ENCODE data around the gene GRIN3B.

GRIN3B gene

GRCh38 chr19:1046117-1046626 is 46.0 kb downstream of the GRIN3B start:
- no peak for DNase-seq

GRCh38 chr19:1046836-1047695 is 46.8 kb downstream of the GRIN3B start:
- DNase-seq: no peak

- DNase-seq: no peak
These were observed 47.5 kb downstream of the GRIN3B start for GRCh38 chr19:1047696-1048147.

GRCh38 chr19:1049106-1049505 is 48.9 kb downstream of the GRIN3B start:
- no peak for DNase-seq

- no peak for DNase-seq
These were observed 49.6 kb downstream of the GRIN3B start for GRCh38 chr19:1049800-1050199.

DNA sequence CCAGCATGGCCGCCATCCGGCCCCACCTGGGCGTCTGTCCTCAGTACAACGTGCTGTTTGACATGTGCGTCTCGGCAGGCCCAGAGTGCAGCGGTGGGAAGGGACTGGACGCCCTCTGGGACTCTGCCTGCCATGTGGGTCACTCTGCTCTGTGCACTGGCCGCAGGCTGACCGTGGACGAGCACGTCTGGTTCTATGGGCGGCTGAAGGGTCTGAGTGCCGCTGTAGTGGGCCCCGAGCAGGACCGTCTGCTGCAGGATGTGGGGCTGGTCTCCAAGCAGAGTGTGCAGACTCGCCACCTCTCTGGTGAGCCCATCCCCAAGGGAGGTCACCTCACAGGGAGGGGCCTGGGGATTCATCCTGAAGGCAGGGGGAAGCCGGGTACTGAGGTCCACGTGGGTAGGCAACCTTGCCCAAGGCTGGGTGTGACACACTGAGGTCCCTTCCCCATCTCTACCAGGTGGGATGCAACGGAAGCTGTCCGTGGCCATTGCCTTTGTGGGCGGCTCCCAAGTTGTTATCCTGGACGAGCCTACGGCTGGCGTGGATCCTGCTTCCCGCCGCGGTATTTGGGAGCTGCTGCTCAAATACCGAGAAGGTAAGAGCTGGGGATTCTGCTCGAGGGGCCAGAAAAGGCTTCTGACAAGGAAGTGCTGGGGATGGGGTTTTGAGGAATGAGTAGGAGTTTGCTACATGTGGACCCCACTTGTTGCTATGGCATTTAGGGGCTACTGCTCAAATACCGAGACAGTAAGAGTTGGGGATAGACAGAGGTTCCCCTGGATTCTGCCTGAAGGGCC is 51.0 kb downstream of the GRIN3B start:
- DNase-seq: no peak

- no peak for DNase-seq
These were observed 51.6 kb downstream of the GRIN3B start for GRCh38 chr19:1051791-1052190.

DNA sequence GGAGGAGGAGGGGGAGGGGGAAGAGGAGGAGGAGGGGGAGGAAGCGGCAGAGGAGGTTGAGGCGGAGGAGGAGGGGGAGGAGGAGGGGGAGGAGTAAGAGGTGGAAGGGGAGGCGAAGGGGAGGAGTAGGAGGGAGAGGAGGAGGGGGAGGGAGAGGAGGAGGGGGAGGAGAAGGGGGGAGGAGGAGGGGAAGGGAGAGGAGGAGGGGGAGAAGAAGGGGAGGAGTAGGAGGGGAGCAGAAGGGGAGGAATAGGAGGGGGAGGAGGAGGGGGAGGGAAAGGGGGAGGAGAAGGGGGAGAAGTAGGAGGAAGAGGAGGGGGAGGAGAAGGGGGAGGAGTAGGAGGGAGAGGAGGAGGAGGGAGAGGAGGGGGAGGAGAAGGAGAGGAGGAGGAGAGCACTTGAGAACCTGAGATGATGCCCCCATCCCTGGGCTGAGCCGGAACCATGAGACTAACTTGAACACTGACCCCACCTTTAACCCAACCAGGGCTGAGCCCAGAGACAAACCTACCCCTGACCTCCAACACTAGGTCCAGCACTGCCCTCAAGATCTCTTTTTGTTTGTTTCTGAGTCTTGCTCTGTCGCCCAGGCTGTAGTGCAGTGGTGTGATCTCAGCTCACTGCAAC is 52.2 kb downstream of the GRIN3B start:
- no peak for DNase-seq

- no peak for DNase-seq
These were observed 53.2 kb downstream of the GRIN3B start for GRCh38 chr19:1053176-1054101.

DNA sequence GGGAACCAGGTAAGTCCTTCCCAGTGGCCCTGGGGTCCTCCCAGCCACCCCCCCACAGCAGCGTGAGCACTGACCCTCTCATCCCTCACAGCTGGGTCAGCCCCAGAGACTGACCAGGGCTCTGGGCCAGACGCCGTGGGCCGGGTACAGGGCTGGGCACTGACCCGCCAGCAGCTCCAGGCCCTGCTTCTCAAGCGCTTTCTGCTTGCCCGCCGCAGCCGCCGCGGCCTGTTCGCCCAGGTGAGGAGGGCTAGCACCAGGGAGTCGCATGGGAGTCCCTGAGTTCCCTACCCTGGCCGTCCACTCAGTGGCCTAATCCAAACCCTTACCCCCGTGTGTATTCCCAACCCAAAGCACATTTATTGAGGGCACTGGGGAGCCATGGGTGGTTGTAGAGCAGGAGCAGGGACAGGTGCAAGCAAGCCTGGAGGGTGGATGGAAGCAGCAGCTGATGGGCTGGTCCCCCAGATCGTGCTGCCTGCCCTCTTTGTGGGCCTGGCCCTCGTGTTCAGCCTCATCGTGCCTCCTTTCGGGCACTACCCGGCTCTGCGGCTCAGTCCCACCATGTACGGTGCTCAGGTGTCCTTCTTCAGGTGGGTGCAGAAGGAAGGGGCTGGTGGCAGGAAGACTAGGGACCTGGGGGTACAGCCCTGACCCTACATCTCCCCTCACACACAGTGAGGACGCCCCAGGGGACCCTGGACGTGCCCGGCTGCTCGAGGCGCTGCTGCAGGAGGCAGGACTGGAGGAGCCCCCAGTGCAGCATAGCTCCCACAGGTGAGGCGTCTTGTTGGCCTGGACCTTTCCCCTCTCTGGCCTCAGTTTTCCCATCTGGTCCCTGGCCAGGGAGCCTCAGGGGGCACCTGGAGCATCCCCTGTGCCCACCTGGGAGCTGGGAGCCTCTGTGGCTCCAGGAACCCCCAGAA is 54.1 kb downstream of the GRIN3B start:
- DNase-seq: no peak

DNA sequence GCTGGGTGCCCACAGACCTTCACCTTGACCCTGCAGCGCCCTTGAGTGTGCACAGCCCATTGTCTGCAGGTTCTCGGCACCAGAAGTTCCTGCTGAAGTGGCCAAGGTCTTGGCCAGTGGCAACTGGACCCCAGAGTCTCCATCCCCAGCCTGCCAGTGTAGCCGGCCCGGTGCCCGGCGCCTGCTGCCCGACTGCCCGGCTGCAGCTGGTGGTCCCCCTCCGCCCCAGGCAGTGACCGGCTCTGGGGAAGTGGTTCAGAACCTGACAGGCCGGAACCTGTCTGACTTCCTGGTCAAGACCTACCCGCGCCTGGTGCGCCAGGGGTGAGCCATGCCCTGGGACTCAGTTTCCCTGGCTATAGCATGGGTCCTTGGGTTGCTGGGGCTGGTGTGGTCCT is 54.8 kb downstream of the GRIN3B start:
- no peak for DNase-seq

DNA sequence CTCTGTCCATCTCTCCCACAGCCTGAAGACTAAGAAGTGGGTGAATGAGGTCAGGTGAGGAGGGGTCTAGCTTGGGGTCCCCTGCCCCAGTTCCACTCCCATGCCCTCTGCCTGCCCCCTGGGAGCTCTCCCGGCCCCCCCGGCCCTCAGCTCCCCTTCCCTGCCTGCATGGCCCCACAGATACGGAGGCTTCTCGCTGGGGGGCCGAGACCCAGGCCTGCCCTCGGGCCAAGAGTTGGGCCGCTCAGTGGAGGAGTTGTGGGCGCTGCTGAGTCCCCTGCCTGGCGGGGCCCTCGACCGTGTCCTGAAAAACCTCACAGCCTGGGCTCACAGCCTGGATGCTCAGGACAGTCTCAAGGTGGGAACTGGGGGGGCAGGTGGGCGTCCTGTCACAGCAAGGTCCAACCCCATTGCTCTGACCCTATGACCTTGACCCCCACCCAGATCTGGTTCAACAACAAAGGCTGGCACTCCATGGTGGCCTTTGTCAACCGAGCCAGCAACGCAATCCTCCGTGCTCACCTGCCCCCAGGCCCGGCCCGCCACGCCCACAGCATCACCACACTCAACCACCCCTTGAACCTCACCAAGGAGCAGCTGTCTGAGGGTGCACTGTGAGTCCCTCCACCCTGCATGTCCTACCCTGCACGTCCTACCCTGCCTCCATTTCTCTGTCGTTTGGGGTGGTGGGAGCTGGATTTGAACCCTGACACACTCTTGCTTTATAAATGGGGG is 55.8 kb downstream of the GRIN3B start:
- no peak for DNase-seq

DNA sequence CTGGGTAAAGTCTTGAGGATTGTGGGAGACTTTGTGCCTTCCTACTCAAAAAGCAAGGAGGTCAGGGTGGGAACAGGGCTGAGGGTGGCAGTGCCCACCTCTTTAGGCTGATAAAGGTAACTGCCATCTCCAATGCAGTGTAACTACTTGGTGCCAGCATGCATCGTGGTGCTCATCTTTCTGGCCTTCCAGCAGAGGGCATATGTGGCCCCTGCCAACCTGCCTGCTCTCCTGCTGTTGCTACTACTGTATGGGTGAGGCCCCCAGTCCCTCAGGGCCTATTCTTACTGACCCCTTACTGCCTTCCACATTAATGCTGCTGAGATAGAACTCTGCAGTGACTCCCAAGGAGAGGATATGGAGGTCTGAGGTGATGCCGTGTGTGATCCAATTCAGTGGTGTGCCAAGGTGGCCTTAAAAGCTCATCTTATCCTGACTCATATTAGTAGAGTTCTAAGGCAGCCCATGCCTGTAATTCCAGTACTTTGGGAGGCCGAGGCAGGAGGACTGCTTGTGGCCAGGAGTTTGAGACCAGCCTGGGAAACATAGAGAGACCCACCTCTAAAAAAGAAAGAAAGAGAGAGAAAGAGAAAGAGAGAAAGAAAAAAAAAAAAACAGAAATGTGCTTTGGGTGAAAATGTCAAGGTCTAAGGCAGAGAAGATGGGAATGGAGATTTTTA is 57.1 kb downstream of the GRIN3B start:
- peak; percentile 48 for DNase-seq

GRCh38 chr19:1058112-1058511 is 57.9 kb downstream of the GRIN3B start:
- DNase-seq: no peak
